Measurements from ENCODE around the gene RPA3. TPM values are rescaled to one million over a fixed set of nuclear protein-coding genes. Genes with fewer than 3 reads are reported as not detected.
A peak's percentile ranks its signal among the peaks of the same experiment; 100 is the strongest.

RPA3 gene
- total RNA-seq, 1 donor from 2014 or later: 39.6 TPM

DNA sequence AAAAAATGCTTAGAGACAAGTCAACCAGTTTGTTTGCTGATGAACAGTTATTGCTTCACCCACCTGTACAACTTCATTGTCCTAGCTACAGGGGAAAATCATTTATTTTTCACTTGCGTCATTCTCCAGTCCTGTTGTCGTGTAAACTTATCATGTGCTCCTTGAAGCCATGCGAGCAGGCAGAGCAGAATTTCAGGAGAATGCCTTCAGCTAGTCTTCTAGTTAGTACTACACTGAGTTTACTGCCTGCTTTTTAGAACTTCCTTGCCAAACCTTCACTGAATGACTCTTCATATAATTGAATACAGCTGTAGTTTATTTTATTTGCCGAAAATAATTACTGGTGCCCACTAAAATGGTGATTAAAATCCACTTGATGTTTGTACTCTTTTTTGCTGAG is 15.6 kb downstream of the RPA3 start:
- no peak overlapping the region for H3K4me3 Mint-ChIP-seq (ENCODE audit: low read depth)
- H3K9me3 Mint-ChIP-seq (ENCODE audit: low read depth): peaks cover 4% of the 10 kb centered on the region
- H3K27ac Mint-ChIP-seq: peak overlapping the region; percentile 21
- H3K27me3 Mint-ChIP-seq: no peaks in the 10 kb centered on the region
- no peak for TF ChIP-seq CTCF (IDR thresholded peaks at IDR 0.05; ENCODE audit: unreplicated experiment)
- peaks cover 25% of the 10 kb centered on the region for H3K4me1 Mint-ChIP-seq (ENCODE audit: low read depth)
- no peak for DNase-seq (ENCODE audit: low spot score, unreplicated experiment)
- peaks cover 1% of the 10 kb centered on the region for H3K36me3 Mint-ChIP-seq (ENCODE audit: insufficient read depth)

DNA sequence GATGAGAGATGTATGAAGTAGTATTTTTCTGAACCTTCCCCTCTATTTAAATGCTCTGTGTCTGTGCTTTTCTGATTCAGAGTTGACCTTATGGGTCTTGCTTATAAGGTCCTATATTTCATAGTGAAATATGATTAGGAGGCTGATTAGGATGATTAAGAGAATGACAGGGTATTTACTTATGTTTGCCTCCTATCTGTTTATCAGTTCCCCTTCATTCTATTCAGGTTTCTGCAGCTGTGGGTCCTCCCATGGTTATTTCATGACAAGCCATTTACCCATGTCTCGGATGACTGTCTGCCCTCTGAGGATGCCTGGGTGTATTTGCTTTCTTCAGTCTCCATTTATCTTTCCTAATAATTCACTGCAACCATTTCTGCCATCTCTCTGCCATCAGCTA is 16.9 kb downstream of the RPA3 start:
- no peak overlapping the region for H3K27ac Mint-ChIP-seq
- H3K27me3 Mint-ChIP-seq: no peaks in the 10 kb centered on the region
- peaks cover 1% of the 10 kb centered on the region for H3K36me3 Mint-ChIP-seq (ENCODE audit: insufficient read depth)
- TF ChIP-seq CTCF (IDR thresholded peaks at IDR 0.05; ENCODE audit: unreplicated experiment): no peak
- H3K4me1 Mint-ChIP-seq (ENCODE audit: low read depth): peaks cover 28% of the 10 kb centered on the region
- DNase-seq (ENCODE audit: low spot score, unreplicated experiment): no peak
- H3K4me3 Mint-ChIP-seq (ENCODE audit: low read depth): no peak overlapping the region
- H3K9me3 Mint-ChIP-seq (ENCODE audit: low read depth): peaks cover 4% of the 10 kb centered on the region

DNA sequence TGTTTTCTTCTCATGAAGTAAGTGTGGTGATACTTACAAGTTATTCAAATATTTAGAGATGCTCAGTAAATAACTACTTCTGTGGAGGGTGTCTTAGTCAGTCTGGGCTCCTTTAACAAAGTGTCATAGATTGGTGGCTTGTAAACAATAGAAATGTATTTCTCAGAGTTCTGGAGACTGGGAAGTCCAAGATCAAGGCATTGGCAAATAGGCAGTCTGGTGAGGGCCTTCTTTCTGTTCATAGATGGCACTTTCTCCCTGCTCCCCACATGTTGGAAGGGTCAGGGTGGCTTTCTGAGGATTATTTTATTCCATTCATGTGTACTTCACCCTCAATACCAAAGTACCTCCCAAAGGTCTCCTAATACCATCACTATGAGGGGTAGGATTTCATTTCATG is 18.4 kb downstream of the RPA3 start:
- Mint-ChIP-seq H3K36me3 (ENCODE audit: insufficient read depth) (peaks cover 1% of the 10 kb centered on the region), H3K27ac (no peak overlapping the region), H3K27me3 (no peaks in the 10 kb centered on the region), H3K4me1 (ENCODE audit: low read depth) (peaks cover 29% of the 10 kb centered on the region), H3K9me3 (ENCODE audit: low read depth) (peaks cover 4% of the 10 kb centered on the region), H3K4me3 (ENCODE audit: low read depth) (no peak overlapping the region)
- no peak for TF ChIP-seq CTCF (IDR thresholded peaks at IDR 0.05; ENCODE audit: unreplicated experiment)
- DNase-seq (ENCODE audit: low spot score, unreplicated experiment): no peak

DNA sequence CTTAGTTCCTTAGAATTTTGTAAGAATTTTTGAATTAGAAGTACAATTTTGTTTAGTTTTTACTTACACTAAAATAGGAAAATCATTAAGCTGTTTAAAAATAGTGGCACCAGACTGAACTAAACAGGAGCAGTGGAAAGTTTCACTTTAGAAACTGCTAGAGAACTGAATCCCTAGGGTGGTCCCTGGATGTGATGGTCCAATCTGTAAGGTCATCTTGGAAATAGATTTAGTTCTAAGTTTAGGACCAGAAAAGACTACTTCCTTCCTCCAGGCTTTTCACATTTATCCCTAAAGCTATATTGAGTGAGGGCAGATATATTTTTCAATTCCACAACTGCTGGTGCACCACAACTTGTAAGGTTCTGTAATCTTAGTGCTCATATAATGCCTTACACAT is 19.0 kb downstream of the RPA3 start:
- no peak for TF ChIP-seq CTCF (IDR thresholded peaks at IDR 0.05; ENCODE audit: unreplicated experiment)
- Mint-ChIP-seq H3K36me3 (ENCODE audit: insufficient read depth) (peaks cover 3% of the 10 kb centered on the region), H3K9me3 (ENCODE audit: low read depth) (peaks cover 8% of the 10 kb centered on the region), H3K27me3 (no peaks in the 10 kb centered on the region), H3K27ac (no peak overlapping the region), H3K4me1 (ENCODE audit: low read depth) (peaks cover 31% of the 10 kb centered on the region), H3K4me3 (ENCODE audit: low read depth) (no peak overlapping the region)
- DNase-seq (ENCODE audit: low spot score, unreplicated experiment): no peak

- H3K4me1 Mint-ChIP-seq (ENCODE audit: low read depth): peaks cover 31% of the 10 kb centered on the region
- H3K9me3 Mint-ChIP-seq (ENCODE audit: low read depth): peaks cover 9% of the 10 kb centered on the region
- H3K27ac Mint-ChIP-seq: peak overlapping the region; percentile 44
- peaks cover 3% of the 10 kb centered on the region for H3K36me3 Mint-ChIP-seq (ENCODE audit: insufficient read depth)
- no peak for DNase-seq (ENCODE audit: low spot score, unreplicated experiment)
- no peak overlapping the region for H3K4me3 Mint-ChIP-seq (ENCODE audit: low read depth)
- H3K27me3 Mint-ChIP-seq: no peaks in the 10 kb centered on the region
- no peak for TF ChIP-seq CTCF (IDR thresholded peaks at IDR 0.05; ENCODE audit: unreplicated experiment)
These were observed 19.5 kb downstream of the RPA3 start for GRCh38 chr7:7698930-7699329.
